IPS-11a (cell line): ENCODE results near the gene GIPC1.
"Not testable (repeated sequence)": the region's sequence is repeated elsewhere in the genome, so short reads cannot be mapped to it uniquely, and the experiment has no call there.

ENCODE experiments used
- H3K4me3 ChIP-seq: one replicate; pipeline ENCODE4 v1.5.1; 2013; ENCODE audit warnings: low read depth, low read length, control low read depth

The GIPC1 gene

GRCh38 chr19:14519245-14519859 is 23.4 kb upstream of the GIPC1 start:
- no peak overlapping the region for H3K4me3 ChIP-seq

GRCh38 chr19:14517840-14518505 is 22.0 kb upstream of the GIPC1 start, which contains the start of gene DNAJB1:
Gene DNAJB1 (minus strand): TSS chr19:14518397. CDS start chr19:14518349, 48 bp downstream.
- H3K4me3 ChIP-seq, result peak within 1 kb of the TSS; percentile 85

- H3K4me3 ChIP-seq, result peak overlapping the region; percentile 85
These were observed 21.5 kb upstream of the GIPC1 start for GRCh38 chr19:14517446-14517839.

GRCh38 chr19:14516746-14517438 is 21.0 kb upstream of the GIPC1 start:
- peak overlapping the region; percentile 85 for H3K4me3 ChIP-seq

- H3K4me3 ChIP-seq, result no peak overlapping the region
These were observed 20.2 kb upstream of the GIPC1 start for GRCh38 chr19:14516048-14516534.

- no peak overlapping the region for H3K4me3 ChIP-seq
These were observed 19.6 kb upstream of the GIPC1 start for GRCh38 chr19:14515501-14516047.

GRCh38 chr19:14514215-14514863 is 18.4 kb upstream of the GIPC1 start:
- no peak overlapping the region for H3K4me3 ChIP-seq

GRCh38 chr19:14512406-14512961 is 16.6 kb upstream of the GIPC1 start:
- H3K4me3 ChIP-seq, result no peak overlapping the region

- H3K4me3 ChIP-seq, result no peak overlapping the region
These were observed 15.3 kb upstream of the GIPC1 start for GRCh38 chr19:14511229-14511593.

GRCh38 chr19:14510311-14511228 is 14.6 kb upstream of the GIPC1 start:
- no peak overlapping the region for H3K4me3 ChIP-seq

- no peak overlapping the region for H3K4me3 ChIP-seq
These were observed 12.0 kb upstream of the GIPC1 start for GRCh38 chr19:14507704-14508542.

GRCh38 chr19:14505488-14506239 is 9.7 kb upstream of the GIPC1 start:
- no peak overlapping the region for H3K4me3 ChIP-seq

- not testable (repeated sequence) for H3K4me3 ChIP-seq
These were observed 8.6 kb upstream of the GIPC1 start for GRCh38 chr19:14504575-14504974.

- H3K4me3 ChIP-seq, result no peak overlapping the region
These were observed 7.4 kb upstream of the GIPC1 start for GRCh38 chr19:14503285-14503684.

- no peak overlapping the region for H3K4me3 ChIP-seq
These were observed 6.6 kb upstream of the GIPC1 start for GRCh38 chr19:14502334-14503092.

GRCh38 chr19:14497228-14497921 is 1.4 kb upstream of the GIPC1 start:
- H3K4me3 ChIP-seq, result peak overlapping the region; percentile 8

GRCh38 chr19:14496834-14497227 is 904 bp upstream of the GIPC1 start:
- H3K4me3 ChIP-seq, result no peak overlapping the region
